ENCODE results near the gene ADAM22. TPM values are rescaled to one million over a fixed set of nuclear protein-coding genes. Genes with fewer than 3 reads are reported as not detected.

The ADAM22 gene
- total and polyA plus RNA-seq, 10 of the 15 experiments (the other 5 are each of a cell fraction or from before 2014, with no cell fraction given) = 1.4 to 24.5 (median 7.6) TPM

DNA sequence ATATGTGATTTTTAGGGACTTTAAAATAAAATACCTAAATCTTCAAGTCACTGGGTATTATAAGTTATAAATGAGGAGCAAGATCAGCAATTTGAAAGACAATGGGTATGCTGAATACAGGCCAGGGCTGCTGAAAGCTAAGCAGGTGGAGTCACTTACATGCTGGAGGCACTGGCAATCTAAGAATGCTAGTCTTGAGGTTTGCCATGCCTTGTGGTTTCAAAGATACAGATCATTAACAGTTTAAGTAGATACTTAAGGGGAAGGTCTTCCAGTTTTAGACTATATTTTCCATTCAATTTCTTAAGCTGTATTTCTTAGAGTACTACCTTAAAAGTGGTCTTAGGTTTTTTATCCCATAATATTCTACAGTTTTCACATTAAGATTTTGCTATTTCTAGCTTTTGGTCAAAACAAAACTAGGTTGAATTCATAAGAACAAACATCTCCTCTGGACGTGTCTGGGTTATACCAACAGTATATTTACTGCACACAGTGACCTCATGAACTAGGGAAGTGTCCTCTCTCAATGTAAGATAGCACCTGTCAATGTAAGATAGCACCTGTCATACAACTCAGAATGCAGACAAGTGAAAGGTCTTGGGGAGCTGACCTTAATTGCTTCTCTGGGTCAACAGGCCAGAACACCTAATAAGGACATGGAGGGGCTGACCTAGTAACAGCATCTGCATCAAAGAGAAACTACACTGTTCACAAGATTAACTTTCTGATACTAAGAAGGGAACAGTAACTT is 283.8 kb downstream of the ADAM22 start (continued):
- TF ChIP-seq, protein P1, sequence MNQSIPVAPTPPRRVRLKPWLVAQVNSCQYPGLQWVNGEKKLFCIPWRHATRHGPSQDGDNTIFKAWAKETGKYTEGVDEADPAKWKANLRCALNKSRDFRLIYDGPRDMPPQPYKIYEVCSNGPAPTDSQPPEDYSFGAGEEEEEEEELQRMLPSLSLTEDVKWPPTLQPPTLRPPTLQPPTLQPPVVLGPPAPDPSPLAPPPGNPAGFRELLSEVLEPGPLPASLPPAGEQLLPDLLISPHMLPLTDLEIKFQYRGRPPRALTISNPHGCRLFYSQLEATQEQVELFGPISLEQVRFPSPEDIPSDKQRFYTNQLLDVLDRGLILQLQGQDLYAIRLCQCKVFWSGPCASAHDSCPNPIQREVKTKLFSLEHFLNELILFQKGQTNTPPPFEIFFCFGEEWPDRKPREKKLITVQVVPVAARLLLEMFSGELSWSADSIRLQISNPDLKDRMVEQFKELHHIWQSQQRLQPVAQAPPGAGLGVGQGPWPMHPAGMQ (IDR thresholded peaks at IDR 0.05; ENCODE audit: borderline replicate concordance) = no peak
- TF ChIP-seq ASH2L (IDR thresholded peaks at IDR 0.05; ENCODE audit: borderline replicate concordance, low read depth) (no peak), SMAD5 (IDR thresholded peaks at IDR 0.05; ENCODE audit: low read depth) (no peak), ZZZ3 (IDR thresholded peaks at IDR 0.05; ENCODE audit: control insufficient read depth, insufficient read length, low read depth) (no peak), FOXK2 (IDR thresholded peaks at IDR 0.05) (no peak), NFYB (IDR thresholded peaks at IDR 0.05; ENCODE audit: insufficient read depth, low read depth, low read length) (no peak), POLR2A (IDR thresholded peaks at IDR 0.05; ENCODE audit: low read depth, low read length) (no peak), JUNB (IDR thresholded peaks at IDR 0.05) (peak; percentile 38), ZNF24 (IDR thresholded peaks at IDR 0.05) (no peak), SP1 (IDR thresholded peaks at IDR 0.05; ENCODE audit: low read depth, low read length) (peak; percentile 9), GABPA (IDR thresholded peaks at IDR 0.05; ENCODE audit: low read depth) (no peak), MYC (IDR thresholded peaks at IDR 0.05; ENCODE audit: insufficient read depth, insufficient read length, insufficient replicate concordance, low read length, severe bottlenecking) (no peak), MTA2 (IDR thresholded peaks at IDR 0.05; ENCODE audit: low read depth) (peak; percentile 90)
- TF ChIP-seq, protein P2, sequence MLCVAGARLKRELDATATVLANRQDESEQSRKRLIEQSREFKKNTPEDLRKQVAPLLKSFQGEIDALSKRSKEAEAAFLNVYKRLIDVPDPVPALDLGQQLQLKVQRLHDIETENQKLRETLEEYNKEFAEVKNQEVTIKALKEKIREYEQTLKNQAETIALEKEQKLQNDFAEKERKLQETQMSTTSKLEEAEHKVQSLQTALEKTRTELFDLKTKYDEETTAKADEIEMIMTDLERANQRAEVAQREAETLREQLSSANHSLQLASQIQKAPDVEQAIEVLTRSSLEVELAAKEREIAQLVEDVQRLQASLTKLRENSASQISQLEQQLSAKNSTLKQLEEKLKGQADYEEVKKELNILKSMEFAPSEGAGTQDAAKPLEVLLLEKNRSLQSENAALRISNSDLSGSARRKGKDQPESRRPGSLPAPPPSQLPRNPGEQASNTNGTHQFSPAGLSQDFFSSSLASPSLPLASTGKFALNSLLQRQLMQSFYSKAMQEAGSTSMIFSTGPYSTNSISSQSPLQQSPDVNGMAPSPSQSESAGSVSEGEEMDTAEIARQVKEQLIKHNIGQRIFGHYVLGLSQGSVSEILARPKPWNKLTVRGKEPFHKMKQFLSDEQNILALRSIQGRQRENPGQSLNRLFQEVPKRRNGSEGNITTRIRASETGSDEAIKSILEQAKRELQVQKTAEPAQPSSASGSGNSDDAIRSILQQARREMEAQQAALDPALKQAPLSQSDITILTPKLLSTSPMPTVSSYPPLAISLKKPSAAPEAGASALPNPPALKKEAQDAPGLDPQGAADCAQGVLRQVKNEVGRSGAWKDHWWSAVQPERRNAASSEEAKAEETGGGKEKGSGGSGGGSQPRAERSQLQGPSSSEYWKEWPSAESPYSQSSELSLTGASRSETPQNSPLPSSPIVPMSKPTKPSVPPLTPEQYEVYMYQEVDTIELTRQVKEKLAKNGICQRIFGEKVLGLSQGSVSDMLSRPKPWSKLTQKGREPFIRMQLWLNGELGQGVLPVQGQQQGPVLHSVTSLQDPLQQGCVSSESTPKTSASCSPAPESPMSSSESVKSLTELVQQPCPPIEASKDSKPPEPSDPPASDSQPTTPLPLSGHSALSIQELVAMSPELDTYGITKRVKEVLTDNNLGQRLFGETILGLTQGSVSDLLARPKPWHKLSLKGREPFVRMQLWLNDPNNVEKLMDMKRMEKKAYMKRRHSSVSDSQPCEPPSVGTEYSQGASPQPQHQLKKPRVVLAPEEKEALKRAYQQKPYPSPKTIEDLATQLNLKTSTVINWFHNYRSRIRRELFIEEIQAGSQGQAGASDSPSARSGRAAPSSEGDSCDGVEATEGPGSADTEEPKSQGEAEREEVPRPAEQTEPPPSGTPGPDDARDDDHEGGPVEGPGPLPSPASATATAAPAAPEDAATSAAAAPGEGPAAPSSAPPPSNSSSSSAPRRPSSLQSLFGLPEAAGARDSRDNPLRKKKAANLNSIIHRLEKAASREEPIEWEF (IDR thresholded peaks at IDR 0.05; ENCODE audit: insufficient replicate concordance, low read depth, low read length) = no peak
- TF ChIP-seq, protein P3, sequence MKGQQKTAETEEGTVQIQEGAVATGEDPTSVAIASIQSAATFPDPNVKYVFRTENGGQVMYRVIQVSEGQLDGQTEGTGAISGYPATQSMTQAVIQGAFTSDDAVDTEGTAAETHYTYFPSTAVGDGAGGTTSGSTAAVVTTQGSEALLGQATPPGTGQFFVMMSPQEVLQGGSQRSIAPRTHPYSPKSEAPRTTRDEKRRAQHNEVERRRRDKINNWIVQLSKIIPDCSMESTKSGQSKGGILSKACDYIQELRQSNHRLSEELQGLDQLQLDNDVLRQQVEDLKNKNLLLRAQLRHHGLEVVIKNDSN (IDR thresholded peaks at IDR 0.05; ENCODE audit: borderline replicate concordance, extremely low read length, insufficient read depth, low read depth, low read length) = no peak
- TF ChIP-seq, protein P4, sequence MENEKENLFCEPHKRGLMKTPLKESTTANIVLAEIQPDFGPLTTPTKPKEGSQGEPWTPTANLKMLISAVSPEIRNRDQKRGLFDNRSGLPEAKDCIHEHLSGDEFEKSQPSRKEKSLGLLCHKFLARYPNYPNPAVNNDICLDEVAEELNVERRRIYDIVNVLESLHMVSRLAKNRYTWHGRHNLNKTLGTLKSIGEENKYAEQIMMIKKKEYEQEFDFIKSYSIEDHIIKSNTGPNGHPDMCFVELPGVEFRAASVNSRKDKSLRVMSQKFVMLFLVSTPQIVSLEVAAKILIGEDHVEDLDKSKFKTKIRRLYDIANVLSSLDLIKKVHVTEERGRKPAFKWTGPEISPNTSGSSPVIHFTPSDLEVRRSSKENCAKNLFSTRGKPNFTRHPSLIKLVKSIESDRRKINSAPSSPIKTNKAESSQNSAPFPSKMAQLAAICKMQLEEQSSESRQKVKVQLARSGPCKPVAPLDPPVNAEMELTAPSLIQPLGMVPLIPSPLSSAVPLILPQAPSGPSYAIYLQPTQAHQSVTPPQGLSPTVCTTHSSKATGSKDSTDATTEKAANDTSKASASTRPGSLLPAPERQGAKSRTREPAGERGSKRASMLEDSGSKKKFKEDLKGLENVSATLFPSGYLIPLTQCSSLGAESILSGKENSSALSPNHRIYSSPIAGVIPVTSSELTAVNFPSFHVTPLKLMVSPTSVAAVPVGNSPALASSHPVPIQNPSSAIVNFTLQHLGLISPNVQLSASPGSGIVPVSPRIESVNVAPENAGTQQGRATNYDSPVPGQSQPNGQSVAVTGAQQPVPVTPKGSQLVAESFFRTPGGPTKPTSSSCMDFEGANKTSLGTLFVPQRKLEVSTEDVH (IDR thresholded peaks at IDR 0.05; ENCODE audit: low read depth, partially characterized antibody) = no peak
- TF ChIP-seq, protein P5, sequence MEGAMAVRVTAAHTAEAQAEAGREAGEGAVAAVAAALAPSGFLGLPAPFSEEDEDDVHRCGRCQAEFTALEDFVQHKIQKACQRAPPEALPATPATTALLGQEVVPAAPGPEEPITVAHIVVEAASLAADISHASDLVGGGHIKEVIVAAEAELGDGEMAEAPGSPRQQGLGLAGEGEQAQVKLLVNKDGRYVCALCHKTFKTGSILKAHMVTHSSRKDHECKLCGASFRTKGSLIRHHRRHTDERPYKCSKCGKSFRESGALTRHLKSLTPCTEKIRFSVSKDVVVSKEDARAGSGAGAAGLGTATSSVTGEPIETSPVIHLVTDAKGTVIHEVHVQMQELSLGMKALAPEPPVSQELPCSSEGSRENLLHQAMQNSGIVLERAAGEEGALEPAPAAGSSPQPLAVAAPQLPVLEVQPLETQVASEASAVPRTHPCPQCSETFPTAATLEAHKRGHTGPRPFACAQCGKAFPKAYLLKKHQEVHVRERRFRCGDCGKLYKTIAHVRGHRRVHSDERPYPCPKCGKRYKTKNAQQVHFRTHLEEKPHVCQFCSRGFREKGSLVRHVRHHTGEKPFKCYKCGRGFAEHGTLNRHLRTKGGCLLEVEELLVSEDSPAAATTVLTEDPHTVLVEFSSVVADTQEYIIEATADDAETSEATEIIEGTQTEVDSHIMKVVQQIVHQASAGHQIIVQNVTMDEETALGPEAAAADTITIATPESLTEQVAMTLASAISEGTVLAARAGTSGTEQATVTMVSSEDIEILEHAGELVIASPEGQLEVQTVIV (IDR thresholded peaks at IDR 0.05; ENCODE audit: borderline replicate concordance, partially characterized antibody) = no peak

All from GM12878 (cell line).